GM12878 (cell line): ENCODE results near the gene CYSTM1. TPM values are rescaled to one million over a fixed set of nuclear protein-coding genes. Genes with fewer than 3 reads are reported as not detected.

ENCODE experiments used
- ATAC-seq: fragments of 200-7000 bp; cut with Tn5 transposase; 3 replicates; pipeline ENCODE4 v1.9.1; 2020; ENCODE audit warnings: mild to moderate bottlenecking, moderate library complexity
- BruUV-seq: library from RNA; stranded (reverse); fragments of 400-500 nt; replicated peaks from 2 replicates; lab custom pipeline; 2021; lab: Mats Ljungman, UMichigan
- CTCF ChIA-PET: fragments of 300-600 bp; sonication (Branson Sonifier 250); formaldehyde crosslinking; extraction: SDS; loops from one replicate; lab custom pipeline; 2021; ENCODE audit warnings: inconsistent platforms; lab: Yijun Ruan, JAX
- POLR2A ChIA-PET: fragments of 350-600 bp; formaldehyde crosslinking; extraction: SDS; loops from one replicate; lab custom pipeline; 2021; ENCODE audit warnings: inconsistent platforms; lab: Charles Lee
- RAD21 ChIA-PET: fragments of 300-600 bp; sonication (Branson Sonifier 250); formaldehyde crosslinking; loops from one replicate; lab custom pipeline; 2023; ENCODE audit warnings: antibody characterized with exemption; ENCODE audit not compliant: unreplicated experiment; lab: Charles Lee
- SMC1A ChIA-PET: fragments of 300-600 bp; sonication (Branson Sonifier 250); formaldehyde crosslinking; loops from one replicate; lab custom pipeline; 2023; ENCODE audit not compliant: unreplicated experiment, uncharacterized antibody; lab: Charles Lee
- DNase-seq: peaks from one replicate; pipeline ENCODE4 v3.0.0-alpha.2; 2011; ENCODE audit warnings: low read depth, low spot score
- FAIRE-seq: peaks from 3 replicates; lab custom pipeline; 2011; peaks lifted over from hg19 to GRCh38; lab: Jason Lieb, UNC
- H2AFZ ChIP-seq: 2 replicates; pipeline ENCODE4 v1.6.0; 2011; ENCODE audit warnings: low read depth, low read length, control low read depth; ENCODE audit not compliant: control insufficient read depth
- H3K27ac ChIP-seq: 2 replicates; pipeline ENCODE4 v1.5.1; 2011; ENCODE audit warnings: control low read depth; ENCODE audit not compliant: control insufficient read depth, insufficient read depth
- H3K27me3 ChIP-seq, 2 experiments: replicated peaks in 1 of 2; 2 replicates each; pipeline versions ENCODE4 v1.6.0 to v1.6.1; 2011; ENCODE audit warnings: low read length in 1 of 2; ENCODE audit not compliant: control insufficient read depth in 2 of 2, insufficient read depth in 2 of 2
- H3K36me3 ChIP-seq, 2 experiments: 2 replicates each; pipeline ENCODE4 v1.5.1; 2011; ENCODE audit warnings: low read length in 1 of 2; ENCODE audit not compliant: control insufficient read depth in 2 of 2, insufficient read depth in 2 of 2
- H3K4me1 ChIP-seq: 2 replicates; pipeline ENCODE4 v1.6.1; 2011; ENCODE audit warnings: mild to moderate bottlenecking, low read length, moderate library complexity, mixed read lengths; ENCODE audit not compliant: control insufficient read depth, insufficient read depth
- H3K4me2 ChIP-seq: 2 replicates; pipeline ENCODE4 v1.6.0; 2011; ENCODE audit warnings: control low read depth; ENCODE audit not compliant: control insufficient read depth, insufficient read depth
- H3K4me3 ChIP-seq: fragments of 200-600 bp; sonication (generic); 2 replicates; pipeline ENCODE4 v1.5.1; 2016
- H3K79me2 ChIP-seq: 2 replicates; pipeline ENCODE4 v1.6.0; 2011; ENCODE audit warnings: low read length; ENCODE audit not compliant: control insufficient read depth, insufficient read depth
- H3K9ac ChIP-seq: 2 replicates; pipeline ENCODE4 v1.8.0; 2011; ENCODE audit warnings: low read length, control low read depth, mixed read lengths; ENCODE audit not compliant: control insufficient read depth, insufficient read depth
- H3K9me3 ChIP-seq: replicated peaks from 3 replicates; pipeline ENCODE4 v1.5.1; 2011; ENCODE audit warnings: mild to moderate bottlenecking, low read length; ENCODE audit not compliant: control insufficient read depth, insufficient read depth
- H4K20me1 ChIP-seq: 2 replicates; pipeline ENCODE4 v1.6.0; 2011; ENCODE audit not compliant: control insufficient read depth, insufficient read depth
- ATF3 ChIP-seq: IDR thresholded peaks from 2 replicates; pipeline ENCODE4 v1.6.1; 2011; ENCODE audit warnings: low read depth, mild to moderate bottlenecking, low read length, moderate library complexity, borderline replicate concordance; ENCODE audit errors: extremely low read depth
- ATF7 ChIP-seq: fragments of 450-650 bp; IDR thresholded peaks from 2 replicates; pipeline ENCODE4 v1.6.1; 2016; ENCODE audit warnings: low read depth, mild to moderate bottlenecking
- BMI1 ChIP-seq: fragments of 450-650 bp; IDR thresholded peaks from 2 replicates; pipeline ENCODE4 v1.6.1; 2016; ENCODE audit warnings: mild to moderate bottlenecking, moderate library complexity, borderline replicate concordance
- CHD1 ChIP-seq: IDR thresholded peaks from 2 replicates; pipeline ENCODE4 v1.6.1; 2012; ENCODE audit warnings: low read depth, low read length, improper control_type of control experiment
- IRF3 ChIP-seq: fragments of 450-650 bp; IDR thresholded peaks from 2 replicates; pipeline ENCODE4 v1.6.1; 2014; ENCODE audit warnings: mild to moderate bottlenecking
- KDM1A ChIP-seq: fragments of 200-600 bp; sonication (generic); IDR thresholded peaks from 2 replicates; pipeline ENCODE4 v1.6.1; 2016; ENCODE audit warnings: borderline replicate concordance
- MAX ChIP-seq: IDR thresholded peaks from 2 replicates; pipeline ENCODE4 v1.6.1; 2012; ENCODE audit warnings: low read depth, low read length, improper control_type of control experiment
- SIN3A ChIP-seq: IDR thresholded peaks from 2 replicates; pipeline ENCODE4 v1.6.1; 2012; ENCODE audit warnings: low read depth, low read length, improper control_type of control experiment
- SPI1 ChIP-seq: IDR thresholded peaks from 2 replicates; pipeline ENCODE4 v1.6.1; 2011; ENCODE audit warnings: low read depth, mild to moderate bottlenecking, low read length, moderate library complexity, borderline replicate concordance; ENCODE audit not compliant: insufficient read depth
- USF1 ChIP-seq: IDR thresholded peaks from 2 replicates; pipeline ENCODE4 v1.6.1; 2011; ENCODE audit warnings: borderline replicate concordance, low read depth, mild to moderate bottlenecking, moderate library complexity, mixed read lengths, low read length; ENCODE audit not compliant: insufficient read depth; ENCODE audit errors: extremely low read length
- WGBS: methylation state at CpG from one replicate; pipeline ENCODE4 v1.1.6; 2016; ENCODE audit warnings: low lambda C conversion rate; ENCODE audit not compliant: insufficient replicate concordance, insufficient coverage; ENCODE audit errors: missing lambda C conversion rate; 5-methylcytosine and 5-hydroxymethylcytosine counted together
- in situ Hi-C: fragments of 300-500 bp; cut with MboI; formaldehyde crosslinking; loops from 9 replicates; pipeline ENCODE4 v1.14.3; 2018; ENCODE audit warnings: mixed read lengths
- intact Hi-C: fragments of 100-400 bp; cut with micrococcal nuclease; formaldehyde crosslinking; loops from one replicate; pipeline ENCODE4 v1.14.2; 2022; ENCODE audit not compliant: unreplicated experiment
- polyA plus RNA-seq, 11 experiments: library from polyadenylated mRNA; depleted of rRNA in 4 of 11; unstranded in 6 of 11; stranded (reverse) in 5 of 11; fragments of >200 nt; fragmentation: Nextera tagmentation in 4 of 11; fragmentation: Illumina TruSeq in 1 of 11; extraction: Ambion mirVana in 4 of 11; extraction: Trizol in 1 of 11; gene quantifications; 1 replicate in 1 of 11; 2 replicates in 10 of 11; pipeline versions ENCODE4 v1.2.1 to v1.2.3, GENCODE V29; 2011 to 2016; ENCODE audit warnings: inconsistent platforms in 2 of 11, missing spikeins in 2 of 11, low read depth in 1 of 11
- total RNA-seq, 4 experiments: library from RNA; depleted of rRNA in 3 of 4; stranded (reverse); fragments of >200 nt in 3 of 4; fragmentation: Illumina TruSeq in 1 of 4; extraction: Trizol in 1 of 4; gene quantifications; 2 replicates each; pipeline versions ENCODE4 v1.2.1 to v1.2.3, GENCODE V29; 2013 to 2021

Gene CYSTM1
- total and polyA plus RNA-seq, 10 of the 15 experiments (the other 5 are each of a cell fraction or from before 2014, with no cell fraction given): 52.7 to 261 (median 98.7) TPM

- intact Hi-C loops (no loop called here), in situ Hi-C loops (no loop called here)
- H2AFZ ChIP-seq: no peak overlapping the region
- FAIRE-seq: no peak
- peak; percentile 77 for ATAC-seq
- H3K79me2 ChIP-seq: no peaks in the 10 kb centered on the region
- BruUV-seq: no TSS peak
- peaks cover 8% of the 10 kb centered on the region; the same call in 1 of the 2 replicates for H3K4me1 ChIP-seq
- H3K4me2 ChIP-seq: no peak overlapping the region
- ChIA-PET POLR2A (interaction anchor here (0.7 to 4.3 kb wide), 3 partner anchors 9 to 13 kb away, joined by 3 to 21 read pairs (median 3); no protein-coding TSS in a partner anchor), CTCF (interaction anchor here (0.6 to 5.3 kb wide), 8 partner anchors 8 to 109 kb away, joined by 3 to 33 read pairs (median 3); no protein-coding TSS in a partner anchor), RAD21 (interaction anchor here (0.5 to 3.8 kb wide), 6 partner anchors 12 to 162 kb away, joined by 3 to 16 read pairs (median 6); no protein-coding TSS in a partner anchor), SMC1A (interaction anchor here (0.7 to 5.3 kb wide), 6 partner anchors 9 to 378 kb away, joined by 3 to 39 read pairs (median 4); no protein-coding TSS in a partner anchor)
- H3K27ac ChIP-seq: no peak overlapping the region
- no peaks in the 10 kb centered on the region; the same call in 1 of the 2 replicates for H4K20me1 ChIP-seq
- no peaks in the 10 kb centered on the region for H3K27me3 ChIP-seq
- no peak overlapping the region for H3K4me3 ChIP-seq
- 71% methylated on average over 5 of the region's 5 CpGs for WGBS
- H3K36me3 ChIP-seq: no peaks in the 10 kb centered on the region
- no peaks in the 10 kb centered on the region for H3K9me3 ChIP-seq
- DNase-seq: no peak
- TF ChIP-seq ATF3: no peak
- H3K9ac ChIP-seq: no peak overlapping the region
Observed at GRCh38 chr5:140130949-140131733, 43.8 kb upstream of the CYSTM1 start.

GRCh38 chr5:140131967-140132409 lies 43.0 kb upstream of the CYSTM1 start:
- H3K36me3 ChIP-seq: no peaks in the 10 kb centered on the region
- peak overlapping the region; percentile 19; the same call in 1 of the 2 replicates for H3K4me2 ChIP-seq
- H3K4me1 ChIP-seq: peaks cover 8% of the 10 kb centered on the region; the same call in 1 of the 2 replicates
- intact Hi-C loops (no loop called here), in situ Hi-C loops (no loop called here)
- no TSS peak for BruUV-seq
- WGBS: 11% methylated on average over 3 of the region's 3 CpGs
- no peak overlapping the region for H3K9ac ChIP-seq
- RAD21 ChIA-PET: interaction anchor here (0.5 to 3.8 kb wide), 6 partner anchors 12 to 163 kb away, joined by 3 to 16 read pairs (median 6); no protein-coding TSS in a partner anchor
- ATAC-seq (peak; percentile 60), DNase-seq (no peak), FAIRE-seq (no peak)
- H3K27me3 ChIP-seq: no peaks in the 10 kb centered on the region
- H3K27ac ChIP-seq: no peak overlapping the region
- SMC1A ChIA-PET: interaction anchor here (0.7 to 5.3 kb wide), 9 partner anchors 9 to 378 kb away, joined by 3 to 39 read pairs (median 4); no protein-coding TSS in a partner anchor
- no peaks in the 10 kb centered on the region; the same call in 1 of the 2 replicates for H4K20me1 ChIP-seq
- H3K9me3 ChIP-seq: no peaks in the 10 kb centered on the region
- H2AFZ ChIP-seq: no peak overlapping the region
- POLR2A ChIA-PET: interaction anchor here (0.7 to 4.3 kb wide), 3 partner anchors 10 to 13 kb away, joined by 3 to 21 read pairs (median 3); no protein-coding TSS in a partner anchor
- no peaks in the 10 kb centered on the region for H3K79me2 ChIP-seq
- CTCF ChIA-PET: interaction anchor here (0.6 to 5.3 kb wide), 11 partner anchors 8 to 110 kb away, joined by 3 to 33 read pairs (median 3); no protein-coding TSS in a partner anchor
- H3K4me3 ChIP-seq: no peak overlapping the region
- no peak for TF ChIP-seq ATF7
- TF ChIP-seq MAX: no peak
- TF ChIP-seq SIN3A: no peak
- no peak for TF ChIP-seq IRF3
- TF ChIP-seq SPI1: 0 out of 2 replicates have a peak, but pooled peaks have one; percentile 55
- TF ChIP-seq KDM1A: no peak
- no peak for TF ChIP-seq USF1
- no peak for TF ChIP-seq CHD1
- no peak for TF ChIP-seq BMI1
